Memory B cell (primary cell): Measurements from ENCODE around the gene KIF26A.

ENCODE experiments used
- ATAC-seq: fragments of 150-1000 bp; cut with Tn5 transposase; 2 replicates; pipeline ENCODE4 v1.10.0; 2021; ENCODE audit warnings: low read depth, mild to moderate bottlenecking, moderate library complexity
- DNase-seq, 2 donors: peaks; one replicate each; pipeline ENCODE4 v3.0.0; 2022; ENCODE audit warnings: low spot score in 2 of 2
- H3K27ac Mint-ChIP-seq: one replicate; pipeline ENCODE4 v1.8.0; 2022; ENCODE audit warnings: mild to moderate bottlenecking, moderate library complexity, mixed read lengths
- H3K27me3 Mint-ChIP-seq: one replicate; pipeline ENCODE4 v1.8.0; 2022; ENCODE audit warnings: mixed read lengths
- H3K36me3 Mint-ChIP-seq: one replicate; pipeline ENCODE4 v1.8.0; 2022; ENCODE audit warnings: mild to moderate bottlenecking, mixed read lengths
- H3K4me1 Mint-ChIP-seq: one replicate; pipeline ENCODE4 v1.8.0; 2022; ENCODE audit warnings: mixed read lengths
- H3K4me3 Mint-ChIP-seq: one replicate; pipeline ENCODE4 v1.8.0; 2022; ENCODE audit warnings: mild to moderate bottlenecking, moderate library complexity, mixed read lengths
- H3K9me3 Mint-ChIP-seq: one replicate; pipeline ENCODE4 v1.8.0; 2022; ENCODE audit warnings: mixed read lengths

KIF26A gene

GRCh38 chr14:104182857-104183425 is 44.6 kb downstream of the KIF26A start:
- H3K4me1 Mint-ChIP-seq = no peaks in the 10 kb centered on the region
- peaks cover 7% of the 10 kb centered on the region for H3K27me3 Mint-ChIP-seq
- H3K9me3 Mint-ChIP-seq = no peaks in the 10 kb centered on the region
- H3K27ac Mint-ChIP-seq = no peak overlapping the region
- no peaks in the 10 kb centered on the region for H3K36me3 Mint-ChIP-seq
- DNase-seq (no peak), ATAC-seq (no peak)
- H3K4me3 Mint-ChIP-seq = no peak overlapping the region

DNA sequence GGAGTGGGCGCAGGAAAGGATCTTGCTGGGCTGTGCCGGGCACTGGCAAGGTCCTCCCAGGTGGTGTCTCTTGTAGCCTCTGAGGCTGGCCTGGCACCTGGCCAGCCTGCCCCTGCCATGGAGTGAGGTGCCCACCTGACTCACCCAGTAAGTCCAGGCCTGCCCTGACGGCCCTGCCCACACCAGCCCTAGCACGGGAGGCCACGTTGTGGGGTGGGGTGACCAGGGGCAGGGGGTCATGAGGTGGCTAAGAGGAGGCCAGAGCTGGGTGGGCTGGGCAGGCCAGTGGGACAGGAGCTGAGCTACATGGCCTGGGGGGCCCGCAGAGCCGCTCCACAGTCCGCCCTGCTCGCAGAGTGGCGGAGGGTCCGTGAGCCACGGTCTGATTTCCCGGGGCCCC is 45.4 kb downstream of the KIF26A start:
- ATAC-seq (no peak), DNase-seq (no peak)
- H3K36me3 Mint-ChIP-seq = no peaks in the 10 kb centered on the region
- no peak overlapping the region for H3K27ac Mint-ChIP-seq
- no peak overlapping the region for H3K4me3 Mint-ChIP-seq
- no peaks in the 10 kb centered on the region for H3K4me1 Mint-ChIP-seq
- peaks cover 7% of the 10 kb centered on the region for H3K27me3 Mint-ChIP-seq
- H3K9me3 Mint-ChIP-seq = no peaks in the 10 kb centered on the region

DNA sequence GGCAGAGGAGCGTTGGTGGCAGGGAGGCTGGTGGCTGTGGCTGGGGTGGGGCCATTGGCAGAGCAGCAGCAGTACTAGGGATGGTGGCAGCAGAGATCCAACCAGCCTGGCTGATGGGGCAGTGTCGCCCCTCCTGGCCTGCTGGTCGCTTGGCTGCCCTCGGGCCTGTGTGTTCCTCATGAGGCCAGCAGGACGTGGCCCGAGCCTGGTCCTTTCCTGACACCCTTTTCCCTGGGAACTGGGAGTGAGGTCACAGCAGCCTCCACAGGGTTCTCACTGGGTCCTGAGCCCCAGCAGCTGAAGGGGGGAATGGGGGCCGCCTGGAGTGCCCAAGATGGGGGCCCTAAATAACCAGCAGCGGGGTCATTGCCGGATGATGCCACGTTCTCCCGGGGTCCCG is 46.1 kb downstream of the KIF26A start:
- ATAC-seq (no peak), DNase-seq (no peak)
- Mint-ChIP-seq H3K4me1 (no peaks in the 10 kb centered on the region), H3K4me3 (no peak overlapping the region), H3K36me3 (no peaks in the 10 kb centered on the region), H3K27me3 (peaks cover 7% of the 10 kb centered on the region), H3K27ac (no peak overlapping the region), H3K9me3 (no peaks in the 10 kb centered on the region)

DNA sequence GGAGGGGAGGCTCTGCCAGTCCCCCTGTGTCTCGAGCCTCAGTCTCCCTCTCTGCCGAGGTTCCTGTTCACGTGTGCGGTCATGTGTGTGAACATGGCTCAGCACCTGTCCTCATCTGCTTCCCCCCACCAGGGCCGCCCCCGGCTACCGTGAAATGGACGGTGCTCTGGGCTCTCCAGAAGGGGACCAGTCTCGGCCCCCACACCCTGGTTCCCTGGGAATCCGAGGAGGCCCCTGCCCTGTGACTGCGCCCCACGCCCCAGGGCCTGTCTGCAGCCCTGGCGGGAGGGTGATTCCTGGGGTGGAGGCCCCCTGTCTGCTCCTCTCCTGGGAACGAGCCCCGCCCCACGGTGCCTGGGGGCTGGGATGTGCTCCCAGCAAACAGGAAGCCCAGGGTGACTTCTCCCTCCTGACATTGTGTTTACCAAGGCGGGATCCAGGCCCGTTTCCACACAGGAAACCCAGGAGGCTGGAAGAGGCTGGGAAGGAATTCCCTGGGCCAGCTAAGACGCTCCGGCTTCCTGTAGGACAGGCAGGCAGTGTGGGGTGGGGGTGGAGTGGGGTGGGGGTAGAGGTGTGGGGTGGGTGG is 46.6 kb downstream of the KIF26A start:
- DNase-seq (no peak), ATAC-seq (no peak)
- Mint-ChIP-seq H3K27ac (no peak overlapping the region), H3K4me3 (no peak overlapping the region), H3K27me3 (peaks cover 7% of the 10 kb centered on the region), H3K4me1 (no peaks in the 10 kb centered on the region), H3K36me3 (no peaks in the 10 kb centered on the region), H3K9me3 (no peaks in the 10 kb centered on the region)

- peaks cover 5% of the 10 kb centered on the region for H3K27me3 Mint-ChIP-seq
- no peaks in the 10 kb centered on the region for H3K36me3 Mint-ChIP-seq
- no peak overlapping the region for H3K4me3 Mint-ChIP-seq
- no peak for DNase-seq
- no peaks in the 10 kb centered on the region for H3K4me1 Mint-ChIP-seq
- H3K9me3 Mint-ChIP-seq = no peaks in the 10 kb centered on the region
- no peak overlapping the region for H3K27ac Mint-ChIP-seq
- ATAC-seq = no peak
Observed at GRCh38 chr14:104185916-104186495, 47.6 kb downstream of the KIF26A start.

GRCh38 chr14:104186575-104186974 is 48.2 kb downstream of the KIF26A start:
- Mint-ChIP-seq H3K4me1 (no peaks in the 10 kb centered on the region), H3K4me3 (no peak overlapping the region), H3K27me3 (peaks cover 5% of the 10 kb centered on the region), H3K27ac (no peak overlapping the region), H3K36me3 (no peaks in the 10 kb centered on the region), H3K9me3 (no peaks in the 10 kb centered on the region)
- DNase-seq (no peak), ATAC-seq (no peak)

DNA sequence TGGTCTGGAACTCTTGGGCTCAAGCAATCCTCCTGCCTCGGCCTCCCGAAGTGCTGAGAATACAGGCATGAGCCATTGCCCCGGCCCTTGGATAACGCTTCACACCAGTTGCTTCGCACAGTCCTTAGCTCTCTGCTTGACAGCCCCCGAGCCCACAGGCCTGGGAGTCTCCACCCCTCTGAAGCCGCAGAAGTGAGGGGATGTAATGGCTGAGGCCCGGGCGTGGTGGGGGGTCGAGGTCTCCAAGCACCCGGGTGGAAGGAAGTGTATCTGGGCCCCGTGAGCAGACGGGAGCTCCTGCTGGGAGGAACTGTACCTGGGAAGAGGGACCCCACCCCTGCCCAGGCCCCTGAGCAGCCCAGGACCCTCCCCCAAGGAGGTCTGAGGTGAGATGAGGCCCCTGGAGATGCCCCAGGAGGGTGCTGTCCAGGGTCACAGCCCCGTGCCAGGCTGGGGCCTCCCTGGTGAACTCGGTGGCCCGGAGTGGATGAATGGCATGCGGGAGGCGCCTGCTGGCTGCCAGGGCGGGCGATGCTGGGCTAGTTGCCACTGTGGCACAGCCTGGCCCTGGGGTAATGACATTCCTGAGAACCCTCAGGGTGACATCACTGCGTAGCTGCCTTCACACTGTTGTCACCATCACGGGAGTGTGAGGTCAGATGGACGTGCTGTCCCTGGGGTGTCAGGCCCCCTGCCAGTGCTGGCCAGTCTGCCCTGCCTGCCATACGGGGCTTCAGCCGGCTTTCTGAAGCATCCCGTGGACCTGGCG is 48.9 kb downstream of the KIF26A start:
- no peak for ATAC-seq
- Mint-ChIP-seq H3K27ac (no peak overlapping the region), H3K9me3 (no peaks in the 10 kb centered on the region), H3K4me1 (no peaks in the 10 kb centered on the region), H3K36me3 (no peaks in the 10 kb centered on the region), H3K27me3 (peaks cover 5% of the 10 kb centered on the region), H3K4me3 (no peak overlapping the region)
- no peak for DNase-seq

DNA sequence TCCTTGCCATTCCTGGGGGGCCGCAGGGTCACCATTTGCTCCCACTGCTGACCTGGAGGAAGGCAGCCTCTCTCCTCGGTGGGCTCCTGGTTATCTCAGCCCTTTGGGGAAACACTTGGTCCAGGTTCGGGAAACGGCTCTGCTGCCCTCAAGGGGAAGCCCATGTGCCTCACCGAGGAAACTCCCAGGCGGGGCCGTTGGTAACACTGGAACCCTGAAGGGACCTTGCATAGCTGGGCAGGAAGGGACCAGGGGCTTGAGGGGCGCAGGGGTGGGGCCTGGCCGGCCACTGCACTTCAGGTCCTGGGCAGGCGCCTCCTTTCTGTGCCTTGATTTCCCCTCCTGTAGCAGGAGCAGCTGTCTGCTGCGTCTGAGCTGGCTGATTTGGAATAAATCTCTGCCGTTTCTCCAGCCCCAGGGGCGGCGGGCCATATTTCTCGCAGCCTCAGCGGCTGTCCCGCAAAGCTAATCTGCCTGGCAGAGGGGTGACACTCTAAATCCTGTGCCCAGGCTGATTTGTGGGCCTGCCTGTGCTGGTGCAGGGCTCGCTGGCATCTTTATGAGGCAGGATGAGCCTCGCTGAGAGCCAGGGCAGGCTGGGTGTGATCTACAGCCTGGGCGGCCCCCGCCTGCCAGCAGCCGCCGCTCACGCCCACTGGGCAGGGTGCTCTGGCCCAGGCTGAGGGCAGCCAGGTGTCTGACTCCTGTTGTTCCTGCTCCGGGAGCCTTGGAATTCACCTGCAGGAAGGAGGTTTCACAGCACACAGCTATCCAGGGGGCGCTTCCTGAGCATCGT is 49.7 kb downstream of the KIF26A start:
- Mint-ChIP-seq H3K9me3 (no peaks in the 10 kb centered on the region), H3K36me3 (no peaks in the 10 kb centered on the region), H3K27ac (no peak overlapping the region), H3K4me3 (no peak overlapping the region), H3K4me1 (no peaks in the 10 kb centered on the region), H3K27me3 (peaks cover 5% of the 10 kb centered on the region)
- ATAC-seq (no peak), DNase-seq (no peak)

- Mint-ChIP-seq H3K9me3 (no peaks in the 10 kb centered on the region), H3K4me1 (no peaks in the 10 kb centered on the region), H3K27ac (no peak overlapping the region), H3K36me3 (no peaks in the 10 kb centered on the region), H3K27me3 (peaks cover 5% of the 10 kb centered on the region), H3K4me3 (no peak overlapping the region)
- DNase-seq = no peak
- ATAC-seq = no peak
Observed at GRCh38 chr14:104188727-104189400, 50.5 kb downstream of the KIF26A start.

DNA sequence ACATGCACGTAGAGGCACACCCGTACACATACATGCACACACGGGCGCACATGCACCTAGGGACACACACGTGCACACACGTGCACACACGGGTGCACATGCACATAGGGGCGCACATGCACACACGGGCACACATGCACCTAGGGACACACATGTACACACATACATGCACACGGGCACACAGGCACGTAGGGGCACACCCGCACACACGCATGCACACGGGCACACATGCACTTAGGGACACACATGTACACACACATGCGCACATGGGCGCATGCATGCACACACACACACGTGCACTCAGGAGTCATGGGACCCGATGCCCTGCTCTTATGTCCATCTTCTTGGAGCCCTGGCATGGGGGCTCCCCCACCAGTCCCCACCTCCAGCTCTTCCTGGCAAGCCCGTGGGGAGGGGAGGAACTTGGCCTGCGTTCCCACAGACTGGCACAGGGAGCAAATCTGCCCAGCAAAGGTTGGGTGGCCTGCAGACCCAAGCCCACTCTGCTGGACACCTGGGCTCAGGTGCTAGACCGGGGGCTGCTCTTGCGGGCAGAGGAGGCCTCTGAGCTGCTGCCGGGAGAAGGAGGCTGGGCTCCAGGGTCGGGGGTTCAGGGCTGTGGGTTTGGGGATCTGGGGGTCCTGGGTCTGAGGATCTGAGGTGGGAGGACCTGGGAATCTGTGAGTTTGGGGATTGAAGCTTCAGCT is 51.4 kb downstream of the KIF26A start:
- Mint-ChIP-seq H3K4me1 (no peaks in the 10 kb centered on the region), H3K9me3 (no peaks in the 10 kb centered on the region), H3K27ac (no peak overlapping the region), H3K27me3 (peaks cover 2% of the 10 kb centered on the region), H3K36me3 (no peaks in the 10 kb centered on the region), H3K4me3 (no peak overlapping the region)
- DNase-seq (no peak), ATAC-seq (no peak)

GRCh38 chr14:104190396-104191000 is 52.1 kb downstream of the KIF26A start:
- no peak overlapping the region for H3K4me3 Mint-ChIP-seq
- H3K27me3 Mint-ChIP-seq = peaks cover 2% of the 10 kb centered on the region
- H3K4me1 Mint-ChIP-seq = no peaks in the 10 kb centered on the region
- ATAC-seq (no peak), DNase-seq (no peak)
- no peaks in the 10 kb centered on the region for H3K36me3 Mint-ChIP-seq
- no peak overlapping the region for H3K27ac Mint-ChIP-seq
- no peaks in the 10 kb centered on the region for H3K9me3 Mint-ChIP-seq

DNA sequence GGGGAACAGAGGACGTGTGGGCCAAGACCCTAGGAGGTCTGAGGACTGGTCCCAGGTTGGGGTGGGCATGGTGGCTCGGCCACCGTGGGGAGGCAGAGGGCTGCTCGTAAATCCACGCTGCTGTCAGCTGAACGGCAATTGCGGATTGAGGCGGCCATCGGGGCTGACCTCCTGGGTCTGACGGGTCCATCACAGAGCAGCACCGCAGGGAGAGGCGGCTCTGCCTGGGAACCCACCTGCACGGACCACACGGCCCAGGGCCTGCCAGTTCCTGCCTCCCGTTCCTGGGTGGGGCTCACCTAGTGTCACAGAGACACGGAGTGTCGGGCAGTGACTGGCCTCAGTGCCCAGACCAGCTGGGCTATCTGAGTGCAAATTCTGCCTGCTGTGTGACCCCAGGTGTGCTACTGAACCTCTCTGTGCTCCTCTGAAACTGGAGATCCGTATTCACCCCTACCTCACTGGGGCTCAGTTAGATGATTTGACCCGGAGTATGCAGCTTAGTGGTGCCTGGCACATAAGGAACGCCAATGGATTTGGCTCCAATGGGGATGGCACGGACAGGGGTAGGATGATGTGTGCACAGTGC is 53.1 kb downstream of the KIF26A start:
- Mint-ChIP-seq H3K4me1 (peaks cover 3% of the 10 kb centered on the region), H3K36me3 (no peaks in the 10 kb centered on the region), H3K9me3 (no peaks in the 10 kb centered on the region), H3K4me3 (no peak overlapping the region), H3K27ac (no peak overlapping the region), H3K27me3 (peaks cover 2% of the 10 kb centered on the region)
- ATAC-seq (no peak), DNase-seq (no peak)
